Peyer's patch (tissue), 4 donors: Measurements from ENCODE around the gene KRT80.

Source experiments
- CTCF ChIP-seq, 6 experiments: fragments of 450-650 bp in 4 of 6; fragments of 200-600 bp in 2 of 6; sonication (generic) in 1 of 6; IDR thresholded peaks; one replicate each; pipeline ENCODE4 v1.5.1; 2017 to 2019; ENCODE audit warnings: antibody characterized with exemption in 6 of 6, mild to moderate bottlenecking in 3 of 6, moderate library complexity in 1 of 6
- POLR2A ChIP-seq, 2 donors: fragments of 450-650 bp; IDR thresholded peaks; one replicate each; pipeline ENCODE4 v1.5.1; 2017; ENCODE audit warnings: antibody characterized with exemption in 2 of 2, mild to moderate bottlenecking in 2 of 2, moderate library complexity in 2 of 2

- TF ChIP-seq CTCF (IDR thresholded peaks at IDR 0.05), result no peak
- no peak for TF ChIP-seq POLR2A (IDR thresholded peaks at IDR 0.05)
Measured at GRCh38 chr12:52141875-52142274, 49.9 kb downstream of the KRT80 start.
